Measurements from ENCODE around the gene JAKMIP2.
"Not testable (repeated sequence)": the region's sequence is repeated elsewhere in the genome, so short reads cannot be mapped to it uniquely, and the experiment has no call there.

Gene JAKMIP2

DNA sequence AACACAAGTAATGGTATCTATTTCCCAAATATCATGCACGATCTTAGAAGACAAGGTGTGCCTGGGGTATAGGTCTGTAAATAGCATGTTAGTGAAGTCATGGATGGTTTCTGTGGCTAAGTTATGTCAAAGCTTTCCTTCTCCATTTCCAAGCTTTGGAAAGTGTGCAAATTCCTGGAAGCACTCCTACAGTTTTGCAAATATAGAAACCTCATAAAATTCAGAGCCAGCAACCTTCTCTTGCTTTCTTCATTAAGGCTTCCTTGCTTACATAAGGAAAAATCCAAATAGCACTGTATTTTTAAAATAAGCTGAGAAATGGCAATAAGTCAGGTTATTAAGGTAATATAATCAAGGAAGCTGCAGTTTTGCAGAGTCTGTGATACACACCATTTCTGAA, 138.1 kb downstream of the JAKMIP2 start:
- no peak for DNase-seq

DNA sequence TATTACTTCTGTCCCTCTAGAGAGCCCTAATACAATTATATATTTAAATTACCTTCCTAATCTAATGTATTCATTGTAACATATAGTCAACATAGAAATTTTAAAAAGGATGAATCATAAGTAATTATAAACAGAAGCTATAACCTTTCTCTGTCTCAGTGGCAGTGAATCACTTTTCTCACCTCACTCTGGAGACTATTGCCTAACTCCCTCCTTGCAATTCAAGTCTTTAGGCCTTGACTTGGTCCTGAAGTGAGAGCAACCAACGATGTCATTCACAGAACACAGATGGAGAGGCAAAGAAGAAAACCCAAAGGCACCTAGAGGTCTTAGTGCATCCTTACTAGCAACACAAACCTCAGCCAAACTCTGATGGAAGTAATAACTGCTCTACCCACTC, 139.4 kb downstream of the JAKMIP2 start:
- no peak for DNase-seq

DNA sequence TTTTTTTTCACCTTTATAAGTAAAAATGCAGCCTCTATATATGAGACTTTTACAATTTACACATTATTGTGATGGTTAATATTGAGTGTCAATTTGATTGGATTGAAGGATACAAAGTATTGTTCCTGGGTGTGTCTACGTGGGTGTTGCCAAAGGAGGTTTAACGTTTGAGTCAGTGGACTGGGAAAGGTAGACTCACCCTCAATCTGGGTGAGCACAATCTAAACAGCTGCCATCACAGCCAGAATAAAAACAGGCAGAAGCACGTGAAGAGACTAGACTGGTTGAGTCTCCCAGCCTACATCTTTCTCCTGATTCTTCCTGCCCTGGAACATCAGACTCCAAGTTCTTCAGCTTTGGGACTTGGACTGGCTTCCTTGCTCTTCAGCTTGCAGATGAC, 139.9 kb downstream of the JAKMIP2 start:
- no peak for DNase-seq

DNA sequence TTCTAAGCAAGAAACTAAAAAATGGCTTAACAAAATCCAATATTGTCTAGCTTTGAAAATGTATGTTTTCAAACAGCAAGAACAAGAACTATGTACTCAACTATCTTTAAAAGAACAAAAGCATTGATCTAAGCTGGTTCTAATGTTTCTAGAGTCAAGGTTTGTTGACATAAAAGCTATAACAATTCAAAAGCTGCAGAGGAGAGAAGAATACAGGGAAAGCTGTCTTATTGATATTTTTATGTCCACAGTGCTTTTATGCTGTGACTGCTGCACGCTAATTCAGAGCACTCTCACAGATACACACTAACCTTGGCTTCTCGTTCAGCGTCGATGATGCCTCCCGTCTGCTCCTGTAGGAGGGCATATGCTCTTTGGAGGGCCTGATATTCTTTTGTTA, 143.2 kb downstream of the JAKMIP2 start:
- no peak for DNase-seq

DNA sequence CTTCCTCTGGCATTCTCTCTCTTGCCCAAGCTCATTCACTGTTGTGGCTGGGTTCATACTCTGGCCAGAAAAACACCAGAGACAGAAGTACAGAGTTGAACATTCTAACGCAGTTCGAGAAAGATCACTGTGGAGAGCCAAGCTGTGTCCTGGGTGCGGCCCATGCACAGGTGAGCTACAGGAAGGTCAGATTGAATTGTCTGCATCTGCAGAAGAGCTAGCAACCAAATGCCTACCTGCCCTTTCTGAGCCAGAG, 145.9 kb downstream of the JAKMIP2 start:
- DNase-seq, result no peak

DNA sequence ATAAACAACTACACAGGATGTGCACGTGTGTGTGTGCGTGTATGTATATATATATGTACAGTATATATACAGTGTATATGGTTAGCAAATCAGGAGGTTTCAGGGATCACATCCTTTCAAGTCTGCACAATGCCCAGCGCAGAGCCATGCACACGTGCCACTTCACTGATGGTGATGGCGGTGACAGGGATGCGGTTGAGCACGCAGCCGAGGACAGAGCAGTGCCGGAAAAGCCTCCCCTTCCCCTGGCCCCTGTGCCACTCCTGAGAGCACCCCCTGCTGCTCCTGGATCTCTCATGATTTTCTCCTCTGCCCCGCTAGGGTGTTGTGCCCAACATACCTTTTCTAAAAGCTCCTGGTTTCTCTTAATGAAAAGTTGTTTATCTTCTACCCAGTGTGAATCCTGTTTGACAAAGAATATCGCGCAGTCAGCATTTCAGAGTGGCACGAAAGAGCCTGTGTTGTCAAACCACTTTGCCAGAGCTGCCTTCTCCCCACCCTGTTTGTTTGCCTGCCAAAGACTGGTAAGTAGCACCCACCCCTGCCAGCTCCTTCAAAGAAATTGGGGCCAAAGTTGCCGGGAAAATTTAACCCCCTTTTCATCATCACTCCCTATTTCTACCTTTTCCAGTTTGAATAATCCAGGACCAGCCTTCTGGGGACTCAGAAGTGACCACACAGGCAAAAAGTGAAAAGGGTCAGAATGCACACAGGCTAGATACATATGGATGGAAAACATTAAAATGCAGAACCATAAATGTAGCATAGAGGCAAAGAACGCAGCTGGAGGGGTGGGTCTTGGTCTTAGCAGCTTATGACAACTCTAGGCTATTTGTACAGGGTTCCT, 146.4 kb downstream of the JAKMIP2 start:
- no peak for DNase-seq

DNA sequence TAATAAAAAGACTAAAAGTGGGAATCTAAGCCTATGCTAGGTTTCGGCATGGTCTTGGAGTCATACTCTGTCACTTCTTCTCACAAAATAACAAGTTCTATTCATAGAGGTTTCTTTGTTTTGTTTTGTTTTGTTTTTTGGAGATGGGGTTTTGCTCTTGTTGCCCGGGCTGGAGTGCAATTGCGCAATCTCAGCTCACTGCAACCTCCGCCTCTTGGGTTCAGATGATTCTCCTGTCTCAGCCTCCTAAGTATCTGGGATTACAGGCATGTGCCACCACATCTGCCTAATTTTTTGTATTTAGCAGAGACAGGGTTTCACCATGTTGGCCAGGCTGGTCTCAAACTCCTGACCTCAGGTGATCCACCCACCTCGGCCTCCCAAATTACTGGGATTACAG, 147.1 kb downstream of the JAKMIP2 start:
- not testable (repeated sequence) for DNase-seq

DNA sequence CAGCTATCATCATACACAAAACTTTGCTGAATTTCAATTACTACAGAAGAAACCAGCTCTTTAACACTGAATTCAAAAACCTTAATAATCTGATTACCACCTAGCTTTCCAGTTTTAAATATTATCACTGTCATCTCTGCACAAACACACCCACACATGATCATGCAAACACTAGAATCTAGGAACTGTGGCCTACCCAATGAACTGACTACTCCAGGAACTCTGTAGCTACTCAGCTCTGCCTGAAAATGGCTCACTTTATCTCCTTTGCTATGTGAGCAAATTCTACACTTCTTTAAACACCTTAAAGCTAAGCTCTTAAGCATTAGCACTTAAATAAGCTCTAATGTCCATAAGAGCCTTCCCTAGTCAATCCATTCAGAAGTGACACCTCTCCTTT, 149.4 kb downstream of the JAKMIP2 start:
- peak; percentile 57 for DNase-seq

DNA sequence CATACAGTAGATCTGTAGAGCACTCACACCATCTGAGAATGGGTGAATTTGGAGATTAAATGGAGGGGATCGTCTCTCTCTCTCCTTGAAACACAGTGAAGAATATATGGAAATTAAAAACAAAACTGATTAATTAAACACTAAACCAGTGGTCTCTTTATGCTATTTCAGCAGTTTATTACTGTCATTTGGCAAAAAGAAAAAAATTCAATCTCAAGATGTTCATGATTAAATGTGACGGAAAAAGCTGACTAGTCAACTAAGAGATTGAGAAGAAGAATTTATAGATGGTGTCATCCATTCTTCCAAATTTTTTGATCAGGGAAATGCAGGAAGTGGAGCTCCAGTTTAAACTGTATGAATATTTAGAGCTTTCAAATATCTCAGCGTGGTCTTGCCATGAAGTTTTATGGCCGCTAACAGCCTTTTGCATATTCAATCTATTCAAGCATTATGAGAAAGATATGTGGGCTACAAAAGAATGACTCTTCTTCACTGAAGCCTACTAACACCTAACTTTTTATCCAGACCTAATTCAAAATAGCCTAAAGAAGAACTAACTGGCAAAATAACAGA, 151.0 kb downstream of the JAKMIP2 start:
- DNase-seq, result no peak

DNA sequence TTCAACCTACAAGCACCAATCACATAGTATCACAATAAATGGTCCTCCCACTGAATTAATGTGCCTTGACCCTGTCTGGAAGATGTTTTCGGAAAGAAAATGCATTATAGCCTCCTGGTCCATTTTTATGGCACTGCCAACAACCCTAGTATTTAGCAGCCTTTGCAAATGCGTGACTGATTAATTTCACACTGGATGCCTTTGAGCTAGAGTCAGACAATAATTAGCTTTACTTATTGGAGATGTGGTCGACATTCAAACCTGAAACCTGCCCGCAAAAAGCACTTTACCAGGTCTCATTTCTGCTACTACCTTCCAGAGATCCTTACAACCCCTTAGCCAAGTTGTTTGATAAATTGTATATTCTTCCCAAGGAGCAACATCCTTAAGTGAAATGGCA, 153.3 kb downstream of the JAKMIP2 start:
- DNase-seq, result no peak

DNA sequence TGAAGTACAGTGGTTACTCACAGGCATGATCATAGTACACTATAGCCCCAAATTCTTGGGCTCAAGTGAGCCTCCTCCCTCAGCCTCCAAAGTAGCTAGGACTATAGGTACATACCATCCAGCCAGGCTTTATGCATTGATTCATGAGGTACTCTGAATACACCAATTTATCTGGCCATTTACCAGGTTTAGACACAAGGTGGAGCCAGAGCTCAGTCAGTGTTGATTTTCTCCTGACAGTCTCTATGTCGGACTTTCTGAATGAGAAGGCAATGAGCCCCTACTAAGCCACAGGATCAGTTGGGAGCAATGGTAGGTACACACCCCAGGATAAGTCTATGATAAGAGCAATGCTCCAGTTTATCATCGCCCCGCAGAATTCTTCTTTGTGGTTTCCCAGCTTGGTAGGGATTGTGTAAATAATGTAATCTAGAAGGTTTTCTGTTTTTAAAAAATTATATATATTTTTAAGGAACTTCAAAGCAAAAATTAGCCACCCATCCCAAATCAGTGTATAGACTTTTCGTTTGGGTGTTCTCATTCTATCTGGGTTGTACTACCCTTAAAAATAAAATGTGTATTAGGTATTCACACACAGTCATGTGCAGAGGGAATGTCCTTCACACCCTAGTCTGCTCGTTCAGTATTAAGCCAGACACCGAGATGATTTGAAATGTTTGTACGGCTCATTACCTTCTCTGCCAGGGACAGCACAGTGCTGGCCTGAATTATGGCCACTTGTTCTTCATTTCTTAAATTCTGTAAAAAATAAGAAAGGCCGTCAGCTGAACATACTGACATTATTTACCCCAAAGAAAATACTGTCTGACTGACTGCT, 154.3 kb downstream of the JAKMIP2 start:
- peak; percentile 92 for DNase-seq

DNA sequence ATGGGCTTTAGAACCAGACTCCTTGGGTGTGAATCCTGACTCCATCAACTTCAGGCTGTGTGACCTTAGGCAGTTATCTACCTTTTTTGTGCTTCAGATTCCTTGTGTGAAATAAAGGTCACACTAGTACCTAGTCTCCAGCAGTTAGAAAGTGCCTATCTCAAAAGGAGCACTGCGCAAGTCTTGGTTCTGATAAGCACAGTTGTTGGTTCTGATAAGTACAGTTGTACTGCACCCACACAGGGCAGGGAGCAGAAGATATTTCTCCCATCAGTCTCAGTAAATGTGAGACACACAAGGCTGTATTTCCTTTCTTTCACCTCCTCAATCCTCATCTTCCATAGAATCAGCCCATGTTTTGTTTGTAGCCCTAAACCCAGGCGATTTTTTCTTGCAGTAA, 156.1 kb downstream of the JAKMIP2 start:
- no peak for DNase-seq

DNA sequence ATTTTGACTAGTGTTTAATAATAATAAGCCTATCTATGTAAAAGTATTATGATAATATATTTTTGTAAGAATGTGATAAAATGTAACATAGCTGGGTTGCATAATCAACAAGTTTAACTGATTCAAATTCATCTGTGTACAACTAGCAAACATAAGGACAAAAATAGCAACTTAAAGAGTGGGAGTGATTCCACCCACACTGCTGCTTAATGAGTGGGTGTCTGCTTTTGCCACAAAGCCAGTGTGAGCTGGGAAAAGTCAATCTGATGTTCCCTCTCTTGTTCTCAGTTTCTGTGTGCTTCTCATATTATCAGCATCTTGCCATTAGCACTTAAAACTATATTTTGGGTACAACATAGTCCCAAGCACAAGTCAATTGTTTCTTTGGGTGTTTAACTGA, 161.5 kb downstream of the JAKMIP2 start:
- no peak for DNase-seq

DNA sequence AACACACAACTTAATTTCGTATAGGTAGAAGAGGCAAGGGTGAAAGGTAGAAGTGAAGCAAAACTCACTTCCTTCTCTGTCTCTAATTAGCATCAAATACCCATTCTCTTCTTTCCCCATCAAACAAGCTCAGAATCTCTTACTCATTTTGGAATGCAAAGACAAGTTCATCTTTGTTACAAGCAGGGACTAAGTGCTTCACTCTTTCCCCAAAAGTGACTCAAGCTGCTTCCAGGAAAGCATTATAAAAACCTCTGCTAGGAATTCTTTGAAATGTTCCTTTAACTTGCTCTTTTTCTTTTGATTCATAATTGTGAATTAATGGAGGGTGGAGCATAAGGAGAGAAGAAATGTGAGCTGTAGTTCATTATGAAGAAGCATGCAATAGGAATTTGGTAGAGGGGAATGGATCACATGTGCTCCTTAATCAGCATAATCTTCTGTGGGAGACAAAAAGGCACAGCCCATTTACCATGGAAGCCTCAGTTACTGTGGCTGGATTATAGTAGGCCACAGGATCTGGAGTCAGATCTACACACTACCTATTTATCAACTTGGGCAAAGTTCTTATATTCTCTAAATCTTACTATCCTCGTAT, 163.1 kb downstream of the JAKMIP2 start:
- no peak for DNase-seq

DNA sequence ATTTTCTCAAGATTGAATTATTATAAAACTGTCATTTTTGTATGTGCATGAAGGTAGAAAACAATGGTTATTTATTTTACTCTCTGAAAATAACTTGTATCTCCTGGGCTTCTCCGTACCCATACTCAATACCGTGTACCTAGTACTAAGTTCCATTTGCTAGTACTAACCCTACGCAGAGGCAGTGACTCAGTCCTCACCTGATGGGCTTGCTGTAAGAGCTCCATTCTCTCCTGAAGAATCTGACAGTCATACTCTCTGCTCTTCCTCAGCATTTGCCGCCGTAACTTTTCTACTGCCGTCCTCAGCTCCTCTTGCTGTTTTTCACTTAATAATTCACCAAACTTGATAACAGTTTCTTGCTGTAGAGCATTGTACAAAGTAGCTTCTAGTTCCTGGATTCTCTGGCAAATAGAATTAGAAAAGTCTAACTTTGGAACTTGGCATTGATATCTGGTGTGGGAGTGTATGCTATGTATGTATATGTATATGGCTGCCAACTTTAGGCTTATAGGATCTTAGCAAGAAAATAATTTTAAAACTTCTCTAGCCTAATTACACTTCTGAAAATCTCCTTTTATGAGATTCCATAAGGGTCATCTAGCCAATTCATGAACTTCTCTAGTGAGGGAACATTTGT, 164.7 kb downstream of the JAKMIP2 start:
- no peak for DNase-seq

DNA sequence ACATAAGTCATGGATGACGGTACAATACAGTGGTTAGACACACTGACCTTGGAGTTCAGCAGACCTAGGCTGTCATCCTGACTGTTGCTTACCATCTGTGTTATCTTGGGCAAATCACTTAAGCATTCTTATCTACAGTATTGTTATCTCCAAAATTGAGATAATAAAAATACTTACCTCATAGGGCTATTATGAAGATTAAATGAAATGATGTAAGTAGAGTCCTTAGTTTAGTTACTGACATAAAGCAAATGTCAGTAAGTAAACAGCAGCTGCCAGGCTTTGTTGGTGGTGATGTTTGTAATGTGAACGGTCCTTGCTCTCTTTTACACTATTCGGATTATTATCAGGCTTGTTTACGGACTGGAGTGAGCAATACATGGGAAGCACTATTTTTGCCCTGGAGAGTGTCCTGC, 165.3 kb downstream of the JAKMIP2 start:
- DNase-seq, result no peak

DNA sequence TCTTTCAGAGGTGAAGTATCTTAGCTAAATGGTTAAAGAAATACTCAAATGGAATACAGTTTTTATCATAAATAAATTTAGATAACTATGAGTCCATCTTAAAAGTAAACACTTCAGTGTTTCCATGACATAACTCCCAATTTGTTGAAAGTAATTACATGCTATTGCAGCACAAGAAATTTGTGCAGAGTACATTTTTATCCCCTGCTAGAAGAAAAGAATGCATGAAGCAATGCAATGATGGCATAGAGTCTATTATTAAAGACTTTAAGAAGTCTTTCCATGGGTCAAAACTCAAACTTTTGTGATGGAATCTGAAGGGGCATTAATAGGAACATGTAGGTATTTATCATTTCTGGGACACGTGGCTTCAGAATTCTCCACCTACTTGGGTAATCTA, 166.1 kb downstream of the JAKMIP2 start:
- no peak for DNase-seq

DNA sequence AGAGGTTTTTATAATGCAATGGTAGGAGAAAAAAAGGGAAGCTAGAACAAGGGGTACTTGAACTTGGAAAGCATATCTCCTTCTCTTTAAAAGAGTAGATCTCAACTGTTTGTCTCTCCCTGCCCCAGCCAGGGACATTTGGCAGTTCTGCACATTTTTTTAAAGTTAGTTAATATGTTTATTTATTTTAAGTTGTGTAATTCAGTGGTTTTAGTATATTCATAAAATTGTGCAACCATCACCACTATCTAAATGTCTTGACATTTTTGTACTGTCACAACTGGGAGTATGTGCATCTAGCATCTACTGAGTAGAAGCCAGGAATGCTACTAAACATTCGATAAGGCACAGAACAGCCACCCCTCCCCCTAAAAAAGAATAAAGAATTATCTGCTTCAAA, 169.2 kb downstream of the JAKMIP2 start:
- no peak for DNase-seq

DNA sequence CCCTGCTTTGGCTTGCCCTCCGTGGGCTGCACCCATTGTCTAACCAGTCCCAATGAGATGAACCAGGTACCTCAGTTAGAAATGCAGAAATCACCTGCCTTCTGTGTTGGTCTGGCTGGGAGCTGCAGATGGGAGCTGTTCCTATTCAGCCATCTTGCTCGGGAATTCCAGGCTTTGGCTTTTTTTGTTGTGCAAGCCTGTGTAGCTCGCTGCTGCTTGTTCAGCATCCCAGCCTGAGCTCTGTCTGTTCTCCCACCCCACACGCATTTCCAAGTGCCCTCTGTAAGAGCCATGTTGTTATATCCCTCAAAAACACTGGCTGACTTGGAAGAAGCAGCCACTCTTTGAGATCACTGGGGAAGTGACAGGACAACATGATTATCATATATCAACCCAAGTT, 171.0 kb downstream of the JAKMIP2 start:
- no peak for DNase-seq

DNA sequence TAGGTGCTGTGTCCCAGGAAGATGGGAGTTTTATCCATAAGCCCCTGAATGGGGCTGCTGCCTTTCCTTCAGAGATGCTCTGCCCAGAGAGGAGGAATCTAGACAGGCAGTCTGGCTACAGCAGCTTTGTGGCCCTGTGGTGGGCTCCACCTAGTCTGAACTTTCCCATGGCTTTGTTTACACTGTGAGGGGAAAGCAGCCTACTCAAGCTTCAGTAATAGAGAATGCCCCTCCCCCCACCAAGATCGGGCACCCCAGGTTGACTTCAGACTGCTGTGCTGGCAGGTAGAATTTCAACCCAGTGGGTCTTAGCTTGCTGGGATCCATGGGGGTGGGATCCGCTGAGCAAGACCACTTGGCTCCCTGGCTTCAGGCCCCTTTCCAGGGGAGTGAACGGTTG, 171.7 kb downstream of the JAKMIP2 start:
- no peak for DNase-seq

DNA sequence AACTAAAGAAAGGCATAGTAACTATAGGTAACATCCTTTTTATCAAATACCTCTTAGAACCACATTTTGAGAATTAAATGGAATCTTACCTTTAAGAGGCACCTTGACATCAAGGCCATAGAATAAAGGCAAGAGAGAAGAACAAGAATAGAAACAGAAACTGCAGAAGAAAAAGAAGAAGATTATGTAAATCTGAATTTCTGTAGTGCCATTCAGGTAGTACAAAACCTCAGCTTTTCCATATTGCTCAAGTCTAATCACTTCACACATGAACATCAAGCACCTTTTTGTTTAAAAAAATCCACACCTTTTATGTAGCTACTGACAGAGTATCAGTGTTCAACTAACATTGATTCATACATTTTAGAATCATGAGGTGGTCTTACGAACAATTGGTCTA, 180.9 kb downstream of the JAKMIP2 start:
- no peak for DNase-seq

DNA sequence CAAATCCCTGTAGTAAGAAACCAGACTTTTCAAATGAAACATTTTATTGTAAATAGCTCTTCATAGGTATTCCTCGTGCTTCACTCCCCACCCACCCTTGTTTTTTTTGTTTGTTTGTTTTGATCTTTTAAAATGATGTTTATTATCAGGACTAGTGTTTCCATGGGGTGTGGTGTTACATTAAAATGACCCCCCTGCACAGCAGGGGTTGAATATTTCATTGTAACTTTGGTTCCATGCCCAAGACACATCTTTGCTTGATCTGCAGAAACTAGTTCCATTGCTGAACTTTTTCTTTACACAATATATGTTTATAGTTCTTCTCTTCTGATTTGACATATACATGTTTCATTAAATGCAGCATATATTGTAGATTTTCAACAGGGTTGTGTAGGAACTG, 191.4 kb downstream of the JAKMIP2 start:
- no peak for DNase-seq

DNA sequence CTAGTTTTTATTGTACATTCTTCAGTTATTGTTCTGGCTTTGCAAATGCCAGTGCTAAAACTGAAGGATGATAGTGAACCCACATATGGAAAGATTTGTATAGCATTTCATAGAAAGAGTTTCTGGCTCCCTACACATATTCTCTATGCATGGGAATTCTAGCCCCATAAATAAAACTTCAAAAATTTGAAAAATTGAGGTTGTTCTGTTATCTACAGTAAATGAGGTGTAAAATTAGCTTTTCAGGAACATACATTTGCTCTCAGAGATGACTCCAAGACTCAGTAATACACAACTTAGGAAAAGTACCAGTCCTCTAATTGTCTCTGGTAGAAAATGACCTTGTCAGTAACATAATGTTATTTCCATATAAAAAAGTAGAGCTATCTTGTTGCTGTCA, 192.4 kb downstream of the JAKMIP2 start:
- DNase-seq, result no peak
